ENCODE data around the gene NRF1. TPM values are rescaled to one million over a fixed set of nuclear protein-coding genes. Genes with fewer than 3 reads are reported as not detected.
A peak's percentile ranks its signal among the peaks of the same experiment; 100 is the strongest.

The NRF1 gene
- total and polyA plus RNA-seq, 2 of the 8 experiments (the other 6 are each of a cell fraction or from before 2014, with no cell fraction given) = 18.2 to 21.4 TPM

- no peaks in the 10 kb centered on the region for H3K9me3 ChIP-seq (ENCODE audit: insufficient read depth in 2 of 2, low read depth in 1 of 2, low read length in 1 of 2)
- peaks cover 0 to 25% (median 18%) of the 10 kb centered on the region in 4 experiments; a peak in 6 of 7 replicates for H3K27me3 ChIP-seq (replicated peaks in 1 of 4; ENCODE audit: control insufficient read depth in 3 of 4, extremely low read depth in 1 of 4, insufficient read depth in 3 of 4, low read length in 3 of 4)
- no peaks in the 10 kb centered on the region for H3K79me2 ChIP-seq (ENCODE audit: control insufficient read depth in 1 of 2, insufficient read depth in 2 of 2, low read length in 2 of 2)
- H3K4me3 ChIP-seq (ENCODE audit: extremely low read depth in 1 of 4, insufficient read depth in 2 of 4, low read depth in 3 of 4, low read length in 4 of 4) = no peak overlapping the region
- no peak overlapping the region for H2BK120ac ChIP-seq (replicated peaks; ENCODE audit: low read depth, low read length)
- ChIA-PET CTCF (ENCODE audit: partially characterized antibody) (interaction anchor here (1.3 to 7.7 kb wide), 2 partner anchors 11 to 32 kb away, joined by 3 to 59 read pairs; no protein-coding TSS in a partner anchor), POLR2A (ENCODE audit: partially characterized antibody) (interaction anchor here (1.3 to 1.8 kb wide), 2 partner anchors 12 to 17 kb away, joined by 6 to 8 read pairs; no protein-coding TSS in a partner anchor)
- no peak overlapping the region for H2AK5ac ChIP-seq (ENCODE audit: low read depth, low read length)
- H4K20me1 ChIP-seq (replicated peaks in 1 of 2; ENCODE audit: control insufficient read depth in 1 of 2, insufficient read depth in 2 of 2, low read length in 2 of 2) = peaks cover 0 to 2% of the 10 kb centered on the region in 2 experiments
- DNase-seq (ENCODE audit: low read depth in 1 of 2, low spot score in 2 of 2) = no peak
- no peak overlapping the region for H3K4ac ChIP-seq (replicated peaks; ENCODE audit: insufficient read length, low read depth, low read length)
- H4K8ac ChIP-seq (ENCODE audit: extremely low read depth, insufficient read depth, low read length) = no peak overlapping the region
- no peak overlapping the region for H3K56ac ChIP-seq (replicated peaks; ENCODE audit: insufficient read length, low read depth, low read length)
- no peaks in the 10 kb centered on the region for H3K79me1 ChIP-seq (ENCODE audit: low read depth, low read length)
- no peaks in the 10 kb centered on the region for H3K23me2 ChIP-seq (ENCODE audit: low read depth, low read length)
- WGBS, 2 experiments (ENCODE audit: extremely low coverage in 1 of 2, insufficient coverage in 1 of 2, insufficient read length in 1 of 2, insufficient replicate concordance in 2 of 2, low coverage in 1 of 2, low lambda C conversion rate in 2 of 2, missing lambda C conversion rate in 1 of 2) = 78% methylated on average over 9 of the region's 9 CpGs; no CpG with 5 or more reads in 1 of the 2 experiments
- H3K27ac ChIP-seq (ENCODE audit: low read depth, low read length) = no peak overlapping the region
- no peak overlapping the region for H3K18ac ChIP-seq (ENCODE audit: extremely low read depth, low read length)
- TF ChIP-seq YY1 (IDR thresholded peaks at IDR 0.05; ENCODE audit: low read depth, low read length) (no peak), ZNF274 (IDR thresholded peaks at IDR 0.05; ENCODE audit: borderline replicate concordance, extremely low read depth, low read length) (no peak), RNF2 (IDR thresholded peaks at IDR 0.05; ENCODE audit: borderline replicate concordance, low read depth, low read length, missing control alignments, poor library complexity, severe bottlenecking) (no peak), TBP (IDR thresholded peaks at IDR 0.05; ENCODE audit: low read depth, low read length) (no peak)
- TF ChIP-seq, protein P1, sequence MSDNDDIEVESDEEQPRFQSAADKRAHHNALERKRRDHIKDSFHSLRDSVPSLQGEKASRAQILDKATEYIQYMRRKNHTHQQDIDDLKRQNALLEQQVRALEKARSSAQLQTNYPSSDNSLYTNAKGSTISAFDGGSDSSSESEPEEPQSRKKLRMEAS (IDR thresholded peaks at IDR 0.05) = no peak
- TF ChIP-seq, protein P2, sequence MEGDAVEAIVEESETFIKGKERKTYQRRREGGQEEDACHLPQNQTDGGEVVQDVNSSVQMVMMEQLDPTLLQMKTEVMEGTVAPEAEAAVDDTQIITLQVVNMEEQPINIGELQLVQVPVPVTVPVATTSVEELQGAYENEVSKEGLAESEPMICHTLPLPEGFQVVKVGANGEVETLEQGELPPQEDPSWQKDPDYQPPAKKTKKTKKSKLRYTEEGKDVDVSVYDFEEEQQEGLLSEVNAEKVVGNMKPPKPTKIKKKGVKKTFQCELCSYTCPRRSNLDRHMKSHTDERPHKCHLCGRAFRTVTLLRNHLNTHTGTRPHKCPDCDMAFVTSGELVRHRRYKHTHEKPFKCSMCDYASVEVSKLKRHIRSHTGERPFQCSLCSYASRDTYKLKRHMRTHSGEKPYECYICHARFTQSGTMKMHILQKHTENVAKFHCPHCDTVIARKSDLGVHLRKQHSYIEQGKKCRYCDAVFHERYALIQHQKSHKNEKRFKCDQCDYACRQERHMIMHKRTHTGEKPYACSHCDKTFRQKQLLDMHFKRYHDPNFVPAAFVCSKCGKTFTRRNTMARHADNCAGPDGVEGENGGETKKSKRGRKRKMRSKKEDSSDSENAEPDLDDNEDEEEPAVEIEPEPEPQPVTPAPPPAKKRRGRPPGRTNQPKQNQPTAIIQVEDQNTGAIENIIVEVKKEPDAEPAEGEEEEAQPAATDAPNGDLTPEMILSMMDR (IDR thresholded peaks at IDR 0.05; ENCODE audit: control extremely low read depth in 1 of 3, insufficient read depth in 1 of 3, low read depth in 1 of 3, low read length in 3 of 3) = no peak
- no peak for FAIRE-seq
- no peak overlapping the region for H3K4me2 ChIP-seq (ENCODE audit: insufficient read depth in 1 of 2, low read depth in 2 of 2, low read length in 2 of 2)
- H2BK15ac ChIP-seq (ENCODE audit: low read length) = no peak overlapping the region
- no peak overlapping the region for H2BK5ac ChIP-seq (ENCODE audit: low read depth, low read length)
- no peak overlapping the region for H2AFZ ChIP-seq (ENCODE audit: low read length)
- no peak overlapping the region for H3K14ac ChIP-seq (ENCODE audit: insufficient read length)
- peak overlapping the region; percentile 3 for H4K91ac ChIP-seq (replicated peaks; ENCODE audit: insufficient read length, low read length)
- no peak overlapping the region for H3K9ac ChIP-seq (replicated peaks in 1 of 4; ENCODE audit: extremely low read depth in 1 of 4, low read depth in 3 of 4, low read length in 3 of 4)
- H2BK12ac ChIP-seq (ENCODE audit: low read depth, low read length) = no peak overlapping the region; the same call in 1 of the 2 replicates
- no peaks in the 10 kb centered on the region for H3K36me3 ChIP-seq (ENCODE audit: control insufficient read depth in 2 of 4, insufficient read depth in 4 of 4, low read length in 3 of 4)
- no peak overlapping the region for H3K23ac ChIP-seq (ENCODE audit: insufficient read length)
- no peak overlapping the region for H2BK20ac ChIP-seq (ENCODE audit: low read length)
- H4K5ac ChIP-seq (ENCODE audit: insufficient read length, low read depth, low read length) = no peak overlapping the region
- peaks cover 0 to 13% (median 5%) of the 10 kb centered on the region in 4 experiments; a peak in 5 of 7 replicates for H3K4me1 ChIP-seq (replicated peaks in 1 of 4; ENCODE audit: control insufficient read depth in 3 of 4, insufficient read depth in 4 of 4, low read length in 3 of 4)
Measured at GRCh38 chr7:129793506-129794310, 182.2 kb downstream of the NRF1 start.
